GM12864 (cell line): ENCODE data around the gene CCDC146.

Experiments used
- DNase-seq: peaks from one replicate; pipeline ENCODE4 v3.0.0-alpha.2; 2011; ENCODE audit warnings: low read depth
- H3K4me3 ChIP-seq: 2 replicates; pipeline ENCODE4 v1.5.1; 2011; ENCODE audit warnings: mild to moderate bottlenecking, low read depth, low read length, control low read depth
- TF ChIP-seq, protein P1 (sequence below): IDR thresholded peaks from 2 replicates; pipeline ENCODE4 v1.5.1; 2011; ENCODE audit warnings: low read depth, mild to moderate bottlenecking, moderate library complexity, low read length, control low read depth, inconsistent platforms; ENCODE audit errors: missing control alignments

Gene CCDC146

DNA sequence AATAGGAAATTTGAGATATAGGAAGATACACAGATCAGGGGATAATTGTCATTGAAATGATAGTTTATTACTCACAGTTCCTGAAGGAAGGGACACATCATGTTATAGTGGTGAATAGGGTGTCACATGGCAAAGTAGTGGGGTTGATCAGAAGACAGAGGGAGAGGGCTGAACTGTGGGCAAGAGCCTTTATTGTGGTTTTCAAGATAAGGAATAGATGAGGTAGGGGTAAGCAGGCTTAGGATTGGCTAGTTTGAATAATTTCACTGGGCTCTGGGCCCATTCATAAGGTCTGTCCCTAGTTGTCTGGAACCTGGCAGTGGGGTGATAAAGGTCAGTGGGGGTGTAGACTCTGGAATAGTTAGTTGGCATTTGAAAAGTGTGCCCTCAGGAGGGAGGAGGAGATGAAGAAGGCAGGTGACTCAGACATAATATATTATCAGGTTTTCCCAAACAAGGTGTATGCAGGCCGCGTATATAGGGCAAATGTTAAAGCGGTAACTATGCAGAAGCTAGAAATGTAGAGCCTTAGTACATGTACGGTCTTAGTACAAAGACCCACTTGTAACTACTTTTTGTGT is 58.7 kb downstream of the CCDC146 start:
- TF ChIP-seq, protein P1, sequence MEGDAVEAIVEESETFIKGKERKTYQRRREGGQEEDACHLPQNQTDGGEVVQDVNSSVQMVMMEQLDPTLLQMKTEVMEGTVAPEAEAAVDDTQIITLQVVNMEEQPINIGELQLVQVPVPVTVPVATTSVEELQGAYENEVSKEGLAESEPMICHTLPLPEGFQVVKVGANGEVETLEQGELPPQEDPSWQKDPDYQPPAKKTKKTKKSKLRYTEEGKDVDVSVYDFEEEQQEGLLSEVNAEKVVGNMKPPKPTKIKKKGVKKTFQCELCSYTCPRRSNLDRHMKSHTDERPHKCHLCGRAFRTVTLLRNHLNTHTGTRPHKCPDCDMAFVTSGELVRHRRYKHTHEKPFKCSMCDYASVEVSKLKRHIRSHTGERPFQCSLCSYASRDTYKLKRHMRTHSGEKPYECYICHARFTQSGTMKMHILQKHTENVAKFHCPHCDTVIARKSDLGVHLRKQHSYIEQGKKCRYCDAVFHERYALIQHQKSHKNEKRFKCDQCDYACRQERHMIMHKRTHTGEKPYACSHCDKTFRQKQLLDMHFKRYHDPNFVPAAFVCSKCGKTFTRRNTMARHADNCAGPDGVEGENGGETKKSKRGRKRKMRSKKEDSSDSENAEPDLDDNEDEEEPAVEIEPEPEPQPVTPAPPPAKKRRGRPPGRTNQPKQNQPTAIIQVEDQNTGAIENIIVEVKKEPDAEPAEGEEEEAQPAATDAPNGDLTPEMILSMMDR = no peak
- H3K4me3 ChIP-seq = no peak overlapping the region
- no peak for DNase-seq

DNA sequence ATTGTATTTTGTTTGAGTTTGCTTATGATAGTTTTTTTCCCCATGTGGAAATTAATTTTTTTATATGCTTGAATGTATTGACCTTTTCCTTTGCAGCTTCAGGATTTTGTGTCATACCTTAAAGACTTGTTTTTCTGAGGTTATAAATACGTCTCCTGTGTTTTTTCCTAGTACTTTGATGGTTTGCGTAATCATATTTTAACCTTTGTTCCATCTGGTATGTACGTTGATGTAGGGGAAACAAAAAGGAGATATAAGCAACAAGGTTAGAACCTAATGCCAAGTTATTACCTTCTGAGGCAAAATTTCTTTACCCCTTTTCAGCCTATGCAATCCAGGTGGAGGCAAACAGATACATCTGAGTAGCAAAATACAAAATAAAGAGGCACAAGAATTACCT is 59.3 kb downstream of the CCDC146 start:
- H3K4me3 ChIP-seq = no peak overlapping the region
- DNase-seq = no peak

DNA sequence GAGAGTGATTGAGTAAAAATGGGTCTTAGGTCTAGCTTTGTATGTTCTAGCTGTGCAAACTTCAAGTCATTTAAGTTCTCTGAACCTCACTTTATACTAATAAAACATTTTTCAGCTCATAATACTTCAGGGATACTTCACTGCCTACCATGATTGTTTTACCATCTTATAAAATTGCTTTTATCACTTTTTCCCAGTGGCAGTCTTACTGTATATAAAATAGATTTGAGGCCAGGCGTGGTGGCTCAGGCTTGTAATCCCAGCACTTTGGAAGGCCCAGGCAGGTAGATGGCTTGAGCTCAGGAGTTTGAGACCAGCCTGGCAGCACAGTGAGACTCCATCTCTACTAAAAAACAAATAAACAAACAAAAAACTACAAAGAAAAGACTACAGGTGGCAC is 59.8 kb downstream of the CCDC146 start:
- H3K4me3 ChIP-seq = no peak overlapping the region
- TF ChIP-seq, protein P1 = no peak
- DNase-seq = no peak

More for the DNA sequence above, 59.3 kb downstream of the CCDC146 start:
- TF ChIP-seq, protein P1 = no peak

DNA sequence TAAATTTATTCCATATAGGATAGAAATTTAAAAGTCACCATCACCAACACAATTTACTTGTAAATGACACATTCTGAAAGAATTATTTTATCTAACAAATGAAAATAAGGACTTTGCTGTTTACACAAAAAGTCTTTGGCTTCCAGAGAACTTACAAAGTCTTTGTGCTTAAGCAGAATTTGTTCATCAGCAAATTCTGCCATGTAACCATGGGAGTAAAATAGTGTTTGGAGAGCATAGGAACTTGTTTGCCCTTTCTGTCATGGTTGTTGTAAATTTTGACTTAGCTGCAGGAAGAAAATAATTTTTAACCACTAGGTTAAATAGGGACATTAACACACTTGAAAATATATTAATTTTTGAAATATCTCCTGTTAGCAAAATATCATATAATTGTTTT is 62.0 kb downstream of the CCDC146 start:
- TF ChIP-seq, protein P1 = no peak
- H3K4me3 ChIP-seq = no peak overlapping the region
- no peak for DNase-seq

DNA sequence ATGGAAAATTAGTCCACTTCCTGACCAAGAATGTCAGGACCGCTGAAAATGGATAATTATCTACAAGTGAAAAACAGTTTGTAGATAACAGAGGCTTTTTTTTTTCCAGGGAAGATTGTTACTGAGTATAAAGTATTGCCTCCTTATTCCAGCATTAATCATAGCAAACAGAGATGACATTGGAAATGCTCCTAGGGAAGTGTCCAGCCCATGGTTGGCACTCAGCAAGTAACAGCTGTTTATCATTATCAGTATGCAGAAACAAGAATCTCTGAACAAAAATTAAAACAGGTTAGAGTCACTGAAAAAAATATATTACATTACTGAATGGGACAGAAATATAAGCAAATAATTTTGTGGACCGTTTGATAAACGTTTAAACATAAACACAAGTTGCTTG is 62.6 kb downstream of the CCDC146 start:
- no peak overlapping the region for H3K4me3 ChIP-seq
- TF ChIP-seq, protein P1 = no peak
- no peak for DNase-seq

DNA sequence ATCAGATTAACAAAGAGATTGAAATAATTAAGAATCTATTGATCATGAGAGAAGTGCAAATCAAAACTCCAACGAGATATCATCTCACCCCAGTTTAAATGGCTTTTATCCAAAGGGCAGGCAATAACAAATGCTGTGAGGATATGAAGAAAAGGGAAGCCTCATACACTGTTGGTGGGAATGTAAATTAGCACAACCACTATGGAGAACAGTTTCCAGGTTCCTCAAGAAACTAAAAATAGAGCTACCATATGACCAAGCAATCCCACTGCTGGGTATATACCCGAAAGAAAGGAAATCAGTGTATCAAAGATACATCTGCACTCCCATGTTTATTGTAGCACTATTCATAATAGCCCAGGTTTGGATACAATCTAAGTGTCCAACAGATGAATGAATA is 63.5 kb downstream of the CCDC146 start:
- H3K4me3 ChIP-seq = no peak overlapping the region
- TF ChIP-seq, protein P1 = no peak
- DNase-seq = no peak

DNA sequence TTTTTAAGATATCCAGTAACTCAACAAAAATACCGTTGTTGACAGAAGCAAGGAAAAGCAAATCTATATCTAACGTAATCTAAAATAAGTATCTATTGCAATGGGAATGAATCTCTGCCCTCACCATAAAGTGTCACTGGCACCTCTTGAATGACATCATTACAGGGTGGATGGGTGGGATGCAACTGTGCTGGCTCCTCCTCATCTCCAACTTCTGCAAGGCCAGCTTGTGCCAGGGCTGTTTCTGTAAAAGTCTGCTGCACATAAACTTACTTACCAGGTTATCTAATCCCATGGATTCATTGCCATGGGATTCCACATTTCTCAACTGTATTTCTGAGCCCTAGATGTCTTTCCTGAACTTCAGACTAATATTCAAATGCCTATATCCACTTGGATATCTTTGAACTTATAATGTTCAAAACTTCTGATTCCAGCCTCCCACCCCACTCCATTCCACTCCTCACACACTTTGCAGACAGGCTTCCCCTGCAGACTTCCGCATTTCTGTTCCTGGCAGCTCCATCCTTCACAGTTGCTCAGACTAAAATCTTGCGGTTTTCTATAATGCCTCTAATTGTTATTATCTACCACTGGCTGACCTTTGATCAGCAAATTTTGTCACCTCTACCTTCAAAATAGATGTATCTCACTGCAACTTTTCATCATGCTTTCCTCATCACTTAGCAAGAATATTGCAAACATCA is 66.5 kb downstream of the CCDC146 start:
- no peak overlapping the region for H3K4me3 ChIP-seq
- TF ChIP-seq, protein P1 = no peak
- no peak for DNase-seq
